HG02798 (cell line): Measurements from ENCODE around the gene SLC4A8.
A peak's percentile ranks its signal among the peaks of the same experiment; 100 is the strongest.

Experiments used
- ATAC-seq: cut with Tn5 transposase; IDR thresholded peaks from one replicate; pipeline ENCODE4 v1.9.1; 2021; ENCODE audit warnings: mild to moderate bottlenecking; ENCODE audit not compliant: unreplicated experiment, poor library complexity

The SLC4A8 gene

GRCh38 chr12:51519755-51520154 lies 95.1 kb downstream of the SLC4A8 start:
- ATAC-seq, result peak; percentile 57

- no peak for ATAC-seq
Observed at GRCh38 chr12:51520576-51521325, 96.1 kb downstream of the SLC4A8 start.

- ATAC-seq, result no peak
Observed at GRCh38 chr12:51521554-51522276, 97.1 kb downstream of the SLC4A8 start.

DNA sequence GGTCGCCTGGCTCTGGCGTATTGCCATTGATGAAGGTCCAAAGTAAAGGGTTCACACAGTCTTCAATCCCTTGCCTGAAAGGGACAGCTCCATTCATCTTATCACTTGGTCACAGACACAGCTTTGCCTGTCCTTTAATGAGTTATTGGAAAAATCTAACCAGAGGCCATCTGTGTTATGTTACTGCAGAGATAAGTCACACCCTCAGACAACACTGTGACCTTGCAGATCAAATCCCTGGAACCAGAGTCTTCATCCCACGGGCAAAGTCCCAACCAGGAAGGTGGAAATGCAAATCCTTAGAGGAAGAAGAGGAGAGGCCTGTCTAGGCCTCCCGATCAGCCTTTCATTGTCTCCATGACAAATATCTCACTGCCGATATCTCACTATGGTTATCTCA lies 98.1 kb downstream of the SLC4A8 start:
- no peak for ATAC-seq

- ATAC-seq, result no peak
Observed at GRCh38 chr12:51524386-51524901, 99.8 kb downstream of the SLC4A8 start.

DNA sequence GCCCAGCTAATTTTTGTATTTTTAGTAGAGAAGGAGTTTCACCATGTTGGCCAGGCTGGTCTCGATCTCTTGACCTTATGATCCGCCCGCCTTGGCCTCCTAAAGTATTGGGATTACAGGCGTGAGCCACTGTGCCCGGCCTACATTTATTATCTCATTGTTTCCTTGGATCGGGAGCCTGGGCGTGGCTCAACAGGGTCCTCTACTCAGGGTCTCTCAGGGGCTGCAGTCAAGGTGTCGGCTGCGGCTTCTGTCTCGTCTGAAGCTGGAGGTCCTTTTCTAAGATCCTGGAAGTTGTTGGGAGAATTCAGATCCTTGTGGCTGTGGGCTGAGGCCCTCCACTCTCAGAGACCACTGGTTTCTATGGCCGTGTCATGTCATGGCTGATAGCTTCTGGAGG lies 100.9 kb downstream of the SLC4A8 start:
- no peak for ATAC-seq

- no peak for ATAC-seq
Observed at GRCh38 chr12:51527966-51528365, 103.3 kb downstream of the SLC4A8 start.

- no peak for ATAC-seq
Observed at GRCh38 chr12:51528852-51529650, 104.4 kb downstream of the SLC4A8 start.

DNA sequence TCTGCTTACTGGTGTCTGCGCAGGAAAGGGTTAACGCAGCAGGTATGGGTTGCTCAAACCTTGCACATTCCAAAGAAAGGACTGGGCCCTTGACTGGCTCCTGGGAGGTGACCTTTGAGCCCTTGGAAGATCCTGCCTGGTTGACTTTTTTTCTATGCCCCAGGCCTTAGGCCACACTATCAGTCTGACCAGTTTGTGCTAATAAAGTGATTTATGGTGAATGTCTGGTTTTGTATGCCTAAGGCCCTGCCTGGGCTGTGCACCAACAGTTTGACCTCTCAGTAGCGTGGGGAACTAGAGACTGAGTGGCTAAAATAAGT lies 105.0 kb downstream of the SLC4A8 start:
- no peak for ATAC-seq

- ATAC-seq, result no peak
Observed at GRCh38 chr12:51530208-51530607, 105.6 kb downstream of the SLC4A8 start.

DNA sequence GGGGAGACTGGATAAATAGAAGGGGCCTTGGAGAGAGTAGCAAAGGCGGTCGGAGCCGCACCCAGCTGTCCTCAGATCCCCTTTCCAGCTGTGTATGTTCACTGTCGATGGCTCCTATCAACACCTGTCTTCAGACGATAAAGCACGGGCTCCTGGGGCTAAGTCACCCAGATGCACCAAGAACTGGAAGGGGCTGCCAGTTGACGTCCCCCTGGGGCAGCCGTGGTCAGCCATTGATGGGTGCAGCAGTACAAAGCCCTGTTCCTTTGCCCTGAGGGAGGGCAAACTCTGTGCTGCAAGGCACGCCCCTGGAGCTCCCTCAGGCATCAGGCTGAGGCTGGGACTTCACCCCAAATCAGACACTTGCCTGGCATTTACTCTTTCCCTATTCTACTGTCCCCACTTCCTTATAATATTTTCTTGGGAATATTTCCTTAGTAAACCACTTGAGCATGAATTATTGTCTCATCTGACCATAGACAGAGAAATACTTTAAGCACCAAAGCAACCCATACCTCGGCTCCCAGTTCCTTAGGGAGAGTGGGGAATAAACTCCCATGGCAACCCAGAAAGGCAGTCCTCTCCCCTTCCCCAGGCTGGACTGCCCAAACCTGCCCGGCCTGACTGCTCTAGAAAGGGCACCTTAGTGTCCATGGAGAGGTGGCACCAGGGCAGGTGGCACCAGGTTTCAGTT lies 106.8 kb downstream of the SLC4A8 start:
- ATAC-seq, result no peak

DNA sequence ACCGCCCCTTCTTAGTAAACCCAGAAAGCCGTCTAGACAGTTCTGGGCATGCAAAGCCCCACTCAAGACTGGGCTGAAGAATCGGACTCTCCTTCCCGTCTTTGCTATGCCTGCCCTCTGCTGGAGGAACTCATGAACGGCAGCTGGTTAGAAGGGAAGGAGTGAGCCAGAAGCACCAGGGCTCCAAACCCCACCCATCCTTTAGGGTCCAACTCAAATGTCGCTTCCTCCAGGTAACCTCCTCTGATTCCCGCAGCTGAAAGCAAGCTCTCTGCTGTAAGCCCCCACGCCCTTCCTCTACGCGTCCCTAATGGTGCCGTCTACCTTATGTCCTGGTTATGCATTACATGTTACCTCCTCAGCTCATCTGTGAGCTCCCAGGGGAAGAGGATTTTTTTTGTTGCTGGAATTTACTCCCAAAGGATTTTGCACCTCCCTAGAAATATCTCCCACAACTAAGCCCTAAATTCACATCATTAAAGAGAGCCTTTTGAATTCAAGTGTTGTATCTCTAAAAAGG lies 107.4 kb downstream of the SLC4A8 start:
- peak; percentile 73 for ATAC-seq

DNA sequence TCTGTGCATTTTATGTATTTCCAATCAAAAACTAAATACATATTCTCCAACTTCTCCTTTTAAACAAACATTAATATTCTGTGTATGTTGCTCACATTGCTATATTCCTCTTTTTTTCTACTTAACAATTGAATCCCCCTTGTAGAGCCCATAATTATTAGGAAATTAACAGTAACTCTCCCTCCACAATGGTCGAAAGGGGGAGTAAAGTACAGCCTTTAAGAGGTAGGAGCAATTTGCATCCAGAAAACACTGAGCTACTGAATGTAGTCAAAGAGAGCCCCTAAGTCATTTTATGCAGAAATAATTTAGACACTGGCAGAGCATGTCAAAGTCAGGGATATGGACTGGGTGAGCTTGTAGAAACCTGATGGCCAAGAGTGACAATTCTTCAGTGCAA lies 109.2 kb downstream of the SLC4A8 start:
- ATAC-seq, result no peak

DNA sequence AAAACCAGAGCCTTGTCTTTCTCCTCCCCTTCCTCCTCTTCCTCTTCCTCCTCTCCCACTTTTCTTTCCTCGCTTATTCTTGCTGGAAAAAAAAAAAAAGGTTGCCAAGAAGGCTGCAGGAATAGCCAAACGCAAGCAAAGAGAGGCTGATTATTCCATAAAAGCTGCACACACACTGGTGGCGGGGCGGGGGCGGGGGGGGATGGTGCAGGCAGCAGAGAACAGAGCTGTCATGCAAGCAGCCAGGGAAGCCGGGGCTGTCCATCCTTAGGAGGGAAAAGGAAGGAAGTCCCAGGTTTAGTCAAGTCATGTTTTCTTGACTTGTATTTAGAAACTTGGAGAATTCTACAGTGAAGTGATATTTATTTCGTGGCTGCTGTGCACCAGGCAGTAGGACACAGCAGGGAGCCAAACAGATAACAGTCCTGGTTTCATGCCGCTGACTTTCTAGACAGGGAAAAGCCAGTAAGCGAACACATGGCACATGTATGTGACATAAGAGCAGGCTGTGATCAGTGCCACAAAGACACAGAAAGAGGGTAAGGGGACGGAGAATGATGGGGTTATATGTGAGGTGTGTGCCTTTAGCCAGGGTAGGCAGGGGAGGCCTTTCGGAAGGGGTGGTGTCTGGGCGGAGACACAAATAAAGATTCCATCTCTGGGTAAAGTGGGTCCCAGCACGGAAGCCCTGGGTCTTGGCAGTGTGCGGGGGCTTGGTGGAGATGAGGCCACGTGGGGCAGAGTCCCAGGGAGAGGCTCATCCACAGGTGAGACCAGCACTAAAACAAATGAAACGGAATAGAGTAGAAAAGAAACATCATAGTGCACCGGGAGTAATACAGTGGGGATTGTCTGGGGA lies 109.8 kb downstream of the SLC4A8 start:
- ATAC-seq, result no peak

GRCh38 chr12:51536159-51536558 lies 111.5 kb downstream of the SLC4A8 start:
- ATAC-seq, result no peak

- ATAC-seq, result no peak
Observed at GRCh38 chr12:51538149-51538548, 113.5 kb downstream of the SLC4A8 start.

DNA sequence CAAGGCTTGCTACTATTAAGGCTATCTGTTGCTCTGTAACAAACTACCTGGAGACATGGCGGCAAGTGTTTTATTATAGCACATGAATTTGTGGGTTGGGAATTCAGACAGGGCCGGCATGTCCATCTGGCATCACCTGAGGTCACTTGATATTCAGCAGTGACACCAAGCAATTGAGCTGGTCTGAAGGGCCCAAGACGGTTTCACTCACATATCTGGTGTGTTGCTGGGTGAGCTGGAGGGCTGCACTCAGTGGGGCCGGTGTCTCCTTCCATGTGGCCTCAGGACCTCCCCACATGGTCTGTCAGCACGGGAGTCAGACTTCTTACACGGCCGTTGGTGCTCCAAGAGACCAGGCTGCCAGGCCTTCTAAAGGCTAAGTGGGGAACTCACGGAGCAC lies 114.0 kb downstream of the SLC4A8 start:
- no peak for ATAC-seq

- no peak for ATAC-seq
Observed at GRCh38 chr12:51540996-51541395, 116.4 kb downstream of the SLC4A8 start.

- no peak for ATAC-seq
Observed at GRCh38 chr12:51546097-51546496, 121.5 kb downstream of the SLC4A8 start.
